ENCODE measurements around the gene BTBD16. TPM values are rescaled to one million over a fixed set of nuclear protein-coding genes. Genes with fewer than 3 reads are reported as not detected.

Gene BTBD16
- 0.79 TPM for polyA plus RNA-seq
- long read RNA-seq, donor 1, result 0 reads
- long read RNA-seq, donor 2, result 0 reads
- long read RNA-seq, donor 3, result 0 reads
- long read RNA-seq, donor 4, result 0 reads
- long read RNA-seq, donor 5, result 0 reads
- long read RNA-seq, donor 6, result 0 reads
- long read RNA-seq, donor 7, result 0 reads
- long read RNA-seq, donor 8, result 0 reads
- long read RNA-seq, donor 9, result 0 reads
- long read RNA-seq, donor 10, result 0 reads
- long read RNA-seq, donor 11, result 0 reads

DNA sequence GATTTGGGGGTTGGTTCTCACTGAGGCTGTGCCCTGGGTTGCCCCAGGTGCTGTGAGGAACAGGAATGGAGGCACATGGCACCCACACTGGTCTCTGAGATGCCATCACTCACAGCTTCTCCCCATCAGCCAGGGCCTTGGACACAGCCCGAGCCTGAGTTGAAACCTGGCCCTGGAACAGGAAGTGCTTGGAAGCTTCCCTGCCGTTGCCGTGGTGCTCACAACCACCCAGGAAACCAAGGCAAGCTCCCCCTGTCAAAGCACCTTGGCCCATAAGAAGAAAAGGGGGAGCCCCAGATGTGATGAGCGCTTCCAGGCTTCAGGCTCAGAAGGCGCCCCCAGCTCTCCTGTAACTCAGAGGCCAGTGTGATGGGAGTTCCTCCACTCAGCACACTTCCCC lies at the start of gene BTBD16:
Gene BTBD16, plus strand, starts transcription at position 221 of the 400 bp plus-strand sequence. CDS start 3,786 bp downstream, outside the sequence.
- no CpG with 5 or more reads among the region's 5 CpGs for WGBS (ENCODE audit: insufficient coverage, low lambda C conversion rate)
- no peaks in the 10 kb centered on the region for H3K27me3 ChIP-seq (ENCODE audit: control insufficient read depth, insufficient read depth, low read length)
- no peak within 1 kb of the TSS for H3K27ac ChIP-seq (ENCODE audit: low read length)
- no peaks in the 10 kb centered on the region for H3K9me3 ChIP-seq (ENCODE audit: control insufficient read depth, low read depth, low read length)
- DNase-seq, result no peak
- H3K36me3 ChIP-seq (ENCODE audit: control insufficient read depth, insufficient read depth, low read length), result no peaks in the 10 kb centered on the region
- H3K4me3 ChIP-seq (ENCODE audit: low read length), result no peak within 1 kb of the TSS
- H3K4me1 ChIP-seq (ENCODE audit: control insufficient read depth, insufficient read depth, low read length), result peaks cover 7% of the 10 kb centered on the region

DNA sequence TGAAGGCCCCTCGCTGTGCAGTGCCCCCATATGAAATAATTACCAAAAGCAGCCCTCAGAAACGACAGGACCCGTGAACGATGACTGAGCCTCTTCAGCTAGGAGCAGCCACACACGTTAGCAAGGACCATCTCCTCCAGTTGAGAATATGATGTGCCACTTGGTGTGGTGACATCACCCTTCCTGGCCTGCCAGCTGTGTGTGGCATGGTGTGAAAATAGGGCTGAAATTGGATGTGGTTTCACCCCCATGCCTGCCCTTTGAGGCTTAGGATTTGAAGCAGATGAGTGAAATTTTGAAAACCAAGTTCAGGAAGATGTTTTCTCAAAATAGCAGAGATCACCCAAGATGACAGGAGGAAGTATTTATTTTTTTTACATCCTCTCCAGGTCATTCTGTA lies 49.1 kb upstream of the BTBD16 start:
- H3K4me1 ChIP-seq (ENCODE audit: control insufficient read depth, insufficient read depth, low read length), result no peaks in the 10 kb centered on the region
- no peaks in the 10 kb centered on the region for H3K27me3 ChIP-seq (ENCODE audit: control insufficient read depth, insufficient read depth, low read length)
- H3K36me3 ChIP-seq (ENCODE audit: control insufficient read depth, insufficient read depth, low read length), result peaks cover 77% of the 10 kb centered on the region
- WGBS (ENCODE audit: insufficient coverage, low lambda C conversion rate), result no CpG with 5 or more reads among the region's 5 CpGs
- DNase-seq, result no peak
- no peak overlapping the region for H3K4me3 ChIP-seq (ENCODE audit: low read length)
- H3K27ac ChIP-seq (ENCODE audit: low read length), result no peak overlapping the region
- no peaks in the 10 kb centered on the region for H3K9me3 ChIP-seq (ENCODE audit: control insufficient read depth, low read depth, low read length)

DNA sequence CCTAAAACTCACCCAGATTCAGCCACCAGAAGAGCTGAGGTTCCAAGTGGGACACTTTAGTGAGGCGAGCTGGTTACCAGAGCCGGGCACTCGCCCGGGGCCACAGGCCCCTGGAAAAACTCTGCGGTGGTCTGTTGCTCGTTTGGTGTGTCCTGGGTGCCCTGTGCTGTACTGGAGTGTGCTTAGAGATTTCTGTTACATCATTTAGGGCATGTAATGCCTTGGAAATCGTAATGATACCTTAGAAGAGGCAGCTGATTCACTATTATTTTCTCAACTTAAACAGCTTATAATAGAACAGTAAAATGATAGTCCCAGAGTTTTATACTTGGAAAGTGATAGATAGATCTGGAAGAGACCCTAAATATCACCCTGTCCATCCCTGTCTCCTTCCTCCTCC lies 48.5 kb upstream of the BTBD16 start:
- no peaks in the 10 kb centered on the region for H3K4me1 ChIP-seq (ENCODE audit: control insufficient read depth, insufficient read depth, low read length)
- no peak overlapping the region for H3K27ac ChIP-seq (ENCODE audit: low read length)
- DNase-seq, result no peak
- H3K4me3 ChIP-seq (ENCODE audit: low read length), result no peak overlapping the region
- H3K36me3 ChIP-seq (ENCODE audit: control insufficient read depth, insufficient read depth, low read length), result peaks cover 77% of the 10 kb centered on the region
- no CpG with 5 or more reads among the region's 7 CpGs for WGBS (ENCODE audit: insufficient coverage, low lambda C conversion rate)
- no peaks in the 10 kb centered on the region for H3K27me3 ChIP-seq (ENCODE audit: control insufficient read depth, insufficient read depth, low read length)
- no peaks in the 10 kb centered on the region for H3K9me3 ChIP-seq (ENCODE audit: control insufficient read depth, low read depth, low read length)

DNA sequence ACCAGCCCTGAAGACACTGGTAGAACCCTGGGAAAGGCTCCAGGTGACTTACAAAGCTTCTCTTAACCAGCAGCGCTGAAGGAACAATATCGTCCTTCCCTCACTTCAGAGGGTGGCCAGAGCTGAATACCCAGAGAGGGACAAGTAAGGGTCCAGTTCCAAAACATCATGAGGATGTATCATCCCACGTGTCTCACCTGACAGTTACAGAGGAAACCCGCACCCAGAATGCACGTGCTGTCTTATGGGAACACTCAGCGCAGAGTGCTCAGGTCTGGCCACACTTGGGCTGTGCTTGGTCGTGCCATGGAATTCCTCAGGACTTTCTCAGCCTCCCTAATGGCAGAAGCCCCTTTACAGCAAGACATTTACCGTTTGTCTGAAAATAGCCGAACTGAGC lies 46.9 kb upstream of the BTBD16 start:
- Histone ChIP-seq H3K36me3 (ENCODE audit: control insufficient read depth, insufficient read depth, low read length) (peaks cover 79% of the 10 kb centered on the region), H3K27me3 (ENCODE audit: control insufficient read depth, insufficient read depth, low read length) (no peaks in the 10 kb centered on the region), H3K4me3 (ENCODE audit: low read length) (no peak overlapping the region), H3K9me3 (ENCODE audit: control insufficient read depth, low read depth, low read length) (no peaks in the 10 kb centered on the region), H3K27ac (ENCODE audit: low read length) (no peak overlapping the region), H3K4me1 (ENCODE audit: control insufficient read depth, insufficient read depth, low read length) (no peaks in the 10 kb centered on the region)
- no peak for DNase-seq
- WGBS (ENCODE audit: insufficient coverage, low lambda C conversion rate), result no CpG with 5 or more reads among the region's 9 CpGs

DNA sequence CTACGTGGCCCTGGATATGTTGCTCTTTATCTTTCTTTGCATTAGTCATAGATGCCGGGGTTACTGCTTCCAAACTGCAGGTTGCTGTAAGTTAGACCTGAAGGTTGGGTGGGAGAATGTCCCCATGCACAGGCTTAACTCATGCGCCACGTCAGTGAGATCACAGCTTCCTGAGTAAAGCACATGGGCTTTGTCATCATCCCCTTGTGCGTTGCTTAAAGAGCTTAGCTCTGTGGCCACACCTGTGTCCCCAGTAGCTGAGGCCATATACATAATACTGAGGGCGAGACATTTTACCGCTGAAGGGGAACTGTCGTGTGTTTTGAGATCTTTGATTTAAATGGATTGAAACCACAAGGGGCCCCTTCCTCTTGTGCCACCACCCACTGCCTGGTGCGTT lies 45.8 kb upstream of the BTBD16 start:
- DNase-seq, result no peak
- H3K36me3 ChIP-seq (ENCODE audit: control insufficient read depth, insufficient read depth, low read length), result peaks cover 84% of the 10 kb centered on the region
- H3K27me3 ChIP-seq (ENCODE audit: control insufficient read depth, insufficient read depth, low read length), result no peaks in the 10 kb centered on the region
- 100% methylated on average over 1 of the region's 9 CpGs for WGBS (ENCODE audit: insufficient coverage, low lambda C conversion rate)
- no peak overlapping the region for H3K27ac ChIP-seq (ENCODE audit: low read length)
- H3K9me3 ChIP-seq (ENCODE audit: control insufficient read depth, low read depth, low read length), result no peaks in the 10 kb centered on the region
- H3K4me1 ChIP-seq (ENCODE audit: control insufficient read depth, insufficient read depth, low read length), result no peaks in the 10 kb centered on the region
- H3K4me3 ChIP-seq (ENCODE audit: low read length), result no peak overlapping the region

DNA sequence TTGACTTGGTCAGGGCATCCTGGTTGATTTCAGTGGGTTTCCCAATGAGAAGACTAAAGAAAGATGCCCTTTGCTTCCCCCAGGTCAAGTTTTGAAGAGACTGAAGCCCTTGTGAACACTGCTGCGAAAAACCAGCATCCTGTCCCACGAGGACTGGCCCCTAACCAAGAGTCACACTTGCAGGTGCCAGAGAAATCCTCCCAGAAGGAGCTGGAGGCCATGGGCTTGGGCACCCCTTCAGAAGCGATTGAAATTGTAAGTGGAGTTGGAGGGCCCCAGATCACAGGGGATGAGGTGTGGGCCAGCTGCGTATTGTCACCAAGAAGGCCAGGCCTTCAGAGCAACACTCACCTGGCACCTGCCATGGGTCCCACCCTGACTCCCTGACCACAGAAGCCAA lies 43.3 kb upstream of the BTBD16 start:
- DNase-seq, result no peak
- no peaks in the 10 kb centered on the region for H3K27me3 ChIP-seq (ENCODE audit: control insufficient read depth, insufficient read depth, low read length)
- no peak overlapping the region for H3K4me3 ChIP-seq (ENCODE audit: low read length)
- H3K36me3 ChIP-seq (ENCODE audit: control insufficient read depth, insufficient read depth, low read length), result peaks cover 90% of the 10 kb centered on the region
- H3K27ac ChIP-seq (ENCODE audit: low read length), result no peak overlapping the region
- WGBS (ENCODE audit: insufficient coverage, low lambda C conversion rate), result no CpG with 5 or more reads among the region's 4 CpGs
- no peaks in the 10 kb centered on the region for H3K9me3 ChIP-seq (ENCODE audit: control insufficient read depth, low read depth, low read length)
- H3K4me1 ChIP-seq (ENCODE audit: control insufficient read depth, insufficient read depth, low read length), result no peaks in the 10 kb centered on the region

DNA sequence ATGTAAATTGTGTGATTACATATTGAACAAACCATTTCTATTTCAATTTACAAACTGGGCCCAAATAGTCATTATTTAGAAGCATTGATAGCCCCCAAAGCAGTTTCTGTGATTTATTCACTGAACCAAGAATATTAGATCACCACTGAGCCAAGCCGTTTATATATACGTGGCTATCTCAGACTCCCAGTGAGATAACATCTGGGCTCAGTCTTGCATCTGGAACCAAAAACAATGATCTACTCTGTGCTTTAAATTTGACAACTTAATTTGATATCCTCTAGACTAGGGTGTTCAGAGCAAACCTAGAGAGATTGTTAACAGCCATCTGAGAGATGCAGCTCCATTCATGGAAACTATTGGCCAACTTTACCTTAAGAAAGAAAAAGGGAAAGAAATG lies 41.4 kb upstream of the BTBD16 start:
- no peaks in the 10 kb centered on the region for H3K9me3 ChIP-seq (ENCODE audit: control insufficient read depth, low read depth, low read length)
- no CpG with 5 or more reads among the region's 2 CpGs for WGBS (ENCODE audit: insufficient coverage, low lambda C conversion rate)
- no peak for DNase-seq
- H3K27me3 ChIP-seq (ENCODE audit: control insufficient read depth, insufficient read depth, low read length), result no peaks in the 10 kb centered on the region
- H3K4me1 ChIP-seq (ENCODE audit: control insufficient read depth, insufficient read depth, low read length), result no peaks in the 10 kb centered on the region
- no peak overlapping the region for H3K4me3 ChIP-seq (ENCODE audit: low read length)
- no peak overlapping the region for H3K27ac ChIP-seq (ENCODE audit: low read length)
- H3K36me3 ChIP-seq (ENCODE audit: control insufficient read depth, insufficient read depth, low read length), result peaks cover 88% of the 10 kb centered on the region

DNA sequence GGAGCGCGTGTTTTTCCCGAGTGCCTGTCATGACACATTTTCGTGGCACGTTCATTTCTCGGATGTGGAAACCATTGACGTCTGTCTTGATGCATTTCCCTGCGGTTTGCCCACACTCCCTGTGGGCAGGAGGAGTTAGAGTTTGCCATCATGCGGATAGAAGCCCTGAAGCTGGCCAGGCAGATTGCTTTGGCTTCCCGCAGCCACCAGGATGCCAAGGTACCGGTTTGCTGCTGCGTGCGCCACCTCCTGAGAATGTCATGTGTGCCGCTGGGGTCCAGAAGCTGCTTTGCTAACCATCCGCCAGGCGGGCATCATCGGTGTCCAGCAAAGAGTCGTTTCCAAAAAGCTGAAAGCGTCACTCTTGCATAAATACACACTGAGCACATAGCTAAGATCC lies 40.9 kb upstream of the BTBD16 start:
- DNase-seq, result no peak
- Histone ChIP-seq H3K27me3 (ENCODE audit: control insufficient read depth, insufficient read depth, low read length) (no peaks in the 10 kb centered on the region), H3K27ac (ENCODE audit: low read length) (no peak overlapping the region), H3K4me3 (ENCODE audit: low read length) (no peak overlapping the region), H3K4me1 (ENCODE audit: control insufficient read depth, insufficient read depth, low read length) (no peaks in the 10 kb centered on the region), H3K9me3 (ENCODE audit: control insufficient read depth, low read depth, low read length) (no peaks in the 10 kb centered on the region), H3K36me3 (ENCODE audit: control insufficient read depth, insufficient read depth, low read length) (peaks cover 83% of the 10 kb centered on the region)
- 100% methylated on average over 2 of the region's 19 CpGs for WGBS (ENCODE audit: insufficient coverage, low lambda C conversion rate)

DNA sequence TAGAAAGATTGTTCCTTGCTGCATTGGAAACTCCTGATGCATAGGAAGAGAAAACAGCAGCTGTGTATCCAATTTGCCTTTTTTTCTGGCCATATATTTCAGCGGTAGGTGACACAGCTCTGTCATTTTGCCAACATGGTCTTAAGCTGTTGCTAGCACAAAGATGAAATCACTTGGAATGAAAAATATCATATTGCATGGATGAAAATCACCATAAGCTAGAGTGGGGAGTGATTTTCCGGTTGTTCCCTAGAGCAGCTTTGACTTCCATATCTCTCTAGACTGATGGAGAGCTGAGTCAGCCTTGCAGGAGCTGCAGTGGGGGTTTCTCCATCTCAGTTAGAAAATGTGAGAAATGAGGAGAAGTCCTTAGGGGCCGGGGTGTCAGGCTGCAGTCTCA lies 38.3 kb upstream of the BTBD16 start:
- Histone ChIP-seq H3K4me1 (ENCODE audit: control insufficient read depth, insufficient read depth, low read length) (peaks cover 2% of the 10 kb centered on the region), H3K27me3 (ENCODE audit: control insufficient read depth, insufficient read depth, low read length) (no peaks in the 10 kb centered on the region), H3K9me3 (ENCODE audit: control insufficient read depth, low read depth, low read length) (no peaks in the 10 kb centered on the region), H3K27ac (ENCODE audit: low read length) (no peak overlapping the region), H3K36me3 (ENCODE audit: control insufficient read depth, insufficient read depth, low read length) (peaks cover 78% of the 10 kb centered on the region), H3K4me3 (ENCODE audit: low read length) (no peak overlapping the region)
- 80% methylated on average over 1 of the region's 3 CpGs for WGBS (ENCODE audit: insufficient coverage, low lambda C conversion rate)
- no peak for DNase-seq

DNA sequence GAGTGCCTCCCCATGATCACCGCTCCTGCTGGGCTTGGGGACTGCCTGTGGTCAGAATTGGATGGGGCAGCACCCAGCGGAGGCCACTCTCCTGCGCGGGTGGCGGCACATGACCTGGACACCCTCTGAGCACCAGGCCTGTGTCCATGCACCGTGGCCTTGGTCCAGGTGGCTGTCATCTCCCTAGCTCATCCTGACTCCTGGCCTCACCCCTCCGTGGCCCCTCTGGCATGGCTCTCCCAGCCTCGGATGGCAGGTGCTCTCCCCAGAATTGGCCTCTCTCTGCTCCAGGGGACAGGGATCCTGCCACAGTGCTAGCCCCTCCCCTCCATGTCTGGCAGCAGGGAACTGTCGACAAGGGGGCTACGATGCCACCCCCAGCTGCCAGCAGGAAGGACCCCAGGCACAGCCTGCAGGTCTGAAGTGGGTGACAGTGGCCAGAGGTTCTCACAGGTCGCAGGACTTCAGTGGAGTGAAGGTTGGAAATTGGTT lies 37.2 kb upstream of the BTBD16 start:
- peaks cover 2% of the 10 kb centered on the region for H3K4me1 ChIP-seq (ENCODE audit: control insufficient read depth, insufficient read depth, low read length)
- no peak for DNase-seq
- no peaks in the 10 kb centered on the region for H3K27me3 ChIP-seq (ENCODE audit: control insufficient read depth, insufficient read depth, low read length)
- no peak overlapping the region for H3K4me3 ChIP-seq (ENCODE audit: low read length)
- H3K36me3 ChIP-seq (ENCODE audit: control insufficient read depth, insufficient read depth, low read length), result peaks cover 72% of the 10 kb centered on the region
- no CpG with 5 or more reads among the region's 11 CpGs for WGBS (ENCODE audit: insufficient coverage, low lambda C conversion rate)
- no peaks in the 10 kb centered on the region for H3K9me3 ChIP-seq (ENCODE audit: control insufficient read depth, low read depth, low read length)
- no peak overlapping the region for H3K27ac ChIP-seq (ENCODE audit: low read length)

DNA sequence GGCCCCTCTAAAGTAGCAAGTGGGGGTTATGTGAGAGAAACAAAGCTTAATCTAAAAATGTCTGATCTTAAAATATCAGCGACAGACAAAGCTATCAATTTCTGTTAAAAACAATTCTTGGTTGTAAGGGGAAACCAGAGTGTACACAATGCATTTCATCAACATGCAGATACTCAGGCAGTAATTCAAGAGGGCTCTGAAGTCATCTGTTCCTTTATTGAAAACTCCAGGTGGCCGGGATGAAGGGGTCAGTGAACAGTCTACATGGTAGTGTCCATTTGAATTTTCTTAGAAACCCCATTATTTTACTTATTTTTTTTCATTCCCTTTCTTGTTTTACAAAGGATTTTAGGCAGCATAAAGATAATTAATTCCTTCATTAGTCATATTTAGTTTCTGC lies 36.7 kb upstream of the BTBD16 start:
- DNase-seq, result no peak
- no CpG with 5 or more reads among the region's 2 CpGs for WGBS (ENCODE audit: insufficient coverage, low lambda C conversion rate)
- Histone ChIP-seq H3K27ac (ENCODE audit: low read length) (no peak overlapping the region), H3K4me1 (ENCODE audit: control insufficient read depth, insufficient read depth, low read length) (peaks cover 2% of the 10 kb centered on the region), H3K9me3 (ENCODE audit: control insufficient read depth, low read depth, low read length) (no peaks in the 10 kb centered on the region), H3K36me3 (ENCODE audit: control insufficient read depth, insufficient read depth, low read length) (peaks cover 71% of the 10 kb centered on the region), H3K4me3 (ENCODE audit: low read length) (no peak overlapping the region), H3K27me3 (ENCODE audit: control insufficient read depth, insufficient read depth, low read length) (no peaks in the 10 kb centered on the region)
